Endothelial cell of umbilical vein (primary cell): ENCODE results near the gene JHY. TPM values are rescaled to one million over a fixed set of nuclear protein-coding genes. Genes with fewer than 3 reads are reported as not detected.

ENCODE experiments used
- BruUV-seq: library from RNA; stranded (reverse); fragments of 400-500 nt; replicated peaks from 2 replicates; lab custom pipeline; 2021; lab: Mats Ljungman, UMichigan
- CTCF ChIA-PET: fragments of 300-600, 350-600 bp; sonication (Branson Sonifier 250); formaldehyde crosslinking; loops from one replicate; lab custom pipeline; 2021; ENCODE audit warnings: antibody characterized with exemption, inconsistent platforms; lab: Charles Lee
- POLR2A ChIA-PET: fragments of 300-600, 350-600 bp; sonication (Branson Sonifier 250); formaldehyde crosslinking; loops from one replicate; lab custom pipeline; 2021; ENCODE audit warnings: antibody characterized with exemption, inconsistent platforms; lab: Charles Lee
- DNase-seq: peaks from one replicate; pipeline ENCODE4 v3.0.0-alpha.2; 2011; ENCODE audit warnings: low read depth, low spot score
- FAIRE-seq: peaks from 2 replicates; lab custom pipeline; 2011; peaks lifted over from hg19 to GRCh38; lab: Jason Lieb, UNC
- H2AFZ ChIP-seq: 2 replicates; pipeline ENCODE4 v1.6.0; 2012; ENCODE audit warnings: low read depth, low read length, control low read depth, inconsistent platforms
- H3K27ac ChIP-seq: 2 replicates; pipeline ENCODE4 v1.5.1; 2011; ENCODE audit warnings: low read depth, mild to moderate bottlenecking, control low read depth, low read length, moderate library complexity; ENCODE audit not compliant: insufficient read depth
- H3K27me3 ChIP-seq, 2 experiments: 2 replicates each; pipeline versions ENCODE4 v1.6.0 to v1.6.1; 2011; ENCODE audit warnings: low read length in 2 of 2, mixed read lengths in 1 of 2; ENCODE audit not compliant: control insufficient read depth in 2 of 2, insufficient read depth in 2 of 2
- H3K36me3 ChIP-seq, 2 experiments: 2 replicates in 1 of 2; 3 replicates in 1 of 2; pipeline ENCODE4 v1.5.1; 2011; ENCODE audit warnings: low read length in 2 of 2, mild to moderate bottlenecking in 1 of 2, moderate library complexity in 1 of 2; ENCODE audit not compliant: control insufficient read depth in 2 of 2, insufficient read depth in 2 of 2; ENCODE audit errors: extremely low read depth in 1 of 2
- H3K4me1 ChIP-seq: 3 replicates; pipeline ENCODE4 v1.5.1; 2011; ENCODE audit warnings: mild to moderate bottlenecking, low read length; ENCODE audit not compliant: control insufficient read depth, insufficient read depth; ENCODE audit errors: extremely low read depth
- H3K4me2 ChIP-seq: 2 replicates; pipeline ENCODE4 v1.6.1; 2011; ENCODE audit warnings: low read length, control low read depth, mixed read lengths; ENCODE audit not compliant: insufficient read depth
- H3K4me3 ChIP-seq, 3 experiments: fragments of 200-600 bp in 1 of 3; sonication (generic), shearing (Covaris generic) in 1 of 3; replicated peaks in 1 of 3; 2 replicates each; pipeline ENCODE4 v1.5.1; 2011 to 2016; ENCODE audit warnings: control low read depth in 3 of 3, low read length in 3 of 3, mild to moderate bottlenecking in 2 of 3, inconsistent platforms in 1 of 3, low read depth in 1 of 3, moderate library complexity in 1 of 3; ENCODE audit not compliant: insufficient read depth in 1 of 3
- H3K79me2 ChIP-seq: 2 replicates; pipeline ENCODE4 v1.6.0; 2012; ENCODE audit warnings: low read length, inconsistent platforms; ENCODE audit not compliant: control insufficient read depth, insufficient read depth
- H3K9ac ChIP-seq: replicated peaks from 2 replicates; pipeline ENCODE3; 2011; ENCODE audit warnings: low read length, control low read depth; ENCODE audit not compliant: insufficient read depth; ENCODE audit errors: extremely low read depth
- H3K9me1 ChIP-seq: replicated peaks from 3 replicates; pipeline ENCODE4 v1.6.0; 2011; ENCODE audit warnings: mild to moderate bottlenecking, low read length; ENCODE audit not compliant: control insufficient read depth, insufficient read depth; ENCODE audit errors: extremely low read depth
- H3K9me3 ChIP-seq: replicated peaks from 2 replicates; pipeline ENCODE4 v1.5.1; 2012; ENCODE audit warnings: low read length, inconsistent platforms; ENCODE audit not compliant: control insufficient read depth, insufficient read depth
- H4K20me1 ChIP-seq: replicated peaks from 2 replicates; pipeline ENCODE3; 2011; ENCODE audit warnings: mild to moderate bottlenecking, low read length; ENCODE audit not compliant: control insufficient read depth, insufficient read depth; ENCODE audit errors: extremely low read depth
- CTCF ChIP-seq, 2 donors: IDR thresholded peaks; 1 replicate in 1 of 2; 2 replicates in 1 of 2; pipeline ENCODE4 v1.5.1; 2011; ENCODE audit warnings: low read length in 2 of 2, mild to moderate bottlenecking in 2 of 2, moderate library complexity in 2 of 2, control low read depth in 1 of 2, inconsistent platforms in 1 of 2, low read depth in 1 of 2; ENCODE audit not compliant: insufficient read depth in 1 of 2; ENCODE audit errors: extremely low read depth in 1 of 2
- EZH2 ChIP-seq: IDR thresholded peaks from 2 replicates; pipeline ENCODE4 v1.6.1; 2012; ENCODE audit warnings: borderline replicate concordance, low read depth, mild to moderate bottlenecking, moderate library complexity, low read length, inconsistent platforms; ENCODE audit not compliant: severe bottlenecking
- FOS ChIP-seq: IDR thresholded peaks from 2 replicates; pipeline ENCODE4 v1.6.1; 2011; ENCODE audit warnings: mild to moderate bottlenecking, low read length, moderate library complexity, borderline replicate concordance; ENCODE audit not compliant: insufficient read depth
- GATA2 ChIP-seq: IDR thresholded peaks from 2 replicates; pipeline ENCODE4 v1.7.0; 2011; ENCODE audit warnings: low read depth, mild to moderate bottlenecking, moderate library complexity, mixed read lengths, low read length; ENCODE audit not compliant: insufficient read length, insufficient read depth
- JUN ChIP-seq: IDR thresholded peaks from 2 replicates; pipeline ENCODE4 v1.6.1; 2011; ENCODE audit warnings: borderline replicate concordance, low read depth; ENCODE audit not compliant: insufficient read length, insufficient read depth
- MAX ChIP-seq: IDR thresholded peaks from 2 replicates; pipeline ENCODE4 v1.6.1; 2011; ENCODE audit not compliant: insufficient read depth, insufficient read length
- MYC ChIP-seq: IDR thresholded peaks from one replicate; pipeline ENCODE4 v1.6.1; 2011; ENCODE audit warnings: mild to moderate bottlenecking, low read depth, low read length
- POLR2A ChIP-seq: IDR thresholded peaks from 2 replicates; pipeline ENCODE4 v1.6.1; 2012; ENCODE audit warnings: low read depth, mild to moderate bottlenecking, control low read depth, low read length
- POLR2AphosphoS5 ChIP-seq: IDR thresholded peaks from 2 replicates; pipeline ENCODE4 v1.6.1; 2012; ENCODE audit warnings: low read depth, mild to moderate bottlenecking, control low read depth, low read length, moderate library complexity; ENCODE audit not compliant: insufficient read depth
- dilution Hi-C: fragments of 300-500 bp; cut with MboI; formaldehyde crosslinking; loops from one replicate; pipeline ENCODE4 v1.15.0; 2019; ENCODE audit warnings: low sequenced_read_pairs; ENCODE audit not compliant: extremely low pct_ligation_motif_present
- intact Hi-C: fragments of 100-400 bp; cut with micrococcal nuclease; formaldehyde crosslinking; loops from one replicate; pipeline ENCODE4 v1.10.0; 2022
- polyA plus RNA-seq, 4 experiments: library from polyadenylated mRNA; depleted of rRNA in 3 of 4; stranded (reverse) in 3 of 4; unstranded in 1 of 4; fragments of >200 nt; gene quantifications; 2 replicates each; pipeline versions ENCODE4 v1.2.1 to v1.2.3, GENCODE V29; 2011 to 2012; ENCODE audit warnings: missing spikeins in 1 of 4
- total RNA-seq: library from RNA; stranded (reverse); gene quantifications from 2 replicates; pipeline ENCODE4 v1.2.3, GENCODE V29; 2021

Gene JHY
- total and polyA plus RNA-seq, 2 donors (not counting 3 experiments of a cell fraction or from before 2014, with no cell fraction given), result 1.8 to 3.9 TPM

- DNase-seq, result no peak
- CTCF ChIA-PET, result interaction anchor here (1.0 to 9.2 kb wide), 4 partner anchors 9 to 241 kb away, joined by 3 to 621 read pairs (median 8); no protein-coding TSS in a partner anchor
- Histone ChIP-seq H3K9me1 (no peaks in the 10 kb centered on the region), H3K36me3 (no peaks in the 10 kb centered on the region), H4K20me1 (no peaks in the 10 kb centered on the region), H3K27ac (no peak overlapping the region), H3K27me3 (peaks cover 0 to 2% of the 10 kb centered on the region in 2 experiments), H3K4me3 (no peak overlapping the region), H2AFZ (no peak overlapping the region), H3K9me3 (no peaks in the 10 kb centered on the region), H3K9ac (no peak overlapping the region), H3K4me2 (no peak overlapping the region), H3K4me1 (no peaks in the 10 kb centered on the region), H3K79me2 (no peaks in the 10 kb centered on the region)
- no TSS peak for BruUV-seq
- dilution Hi-C loops, result loop anchor here (10.0 kb wide), 1 partner anchor 155 kb away; no protein-coding TSS in a partner anchor
- intact Hi-C loops, result loop anchor here (10.0 kb wide), 1 partner anchor 555 kb away; no protein-coding TSS in a partner anchor
- no peak for FAIRE-seq
- POLR2A ChIA-PET, result no interaction called here
- TF ChIP-seq CTCF (IDR thresholded peaks at IDR 0.05; ENCODE audit: extremely low read depth in 1 of 2, insufficient read depth in 1 of 2, low read depth in 1 of 2, low read length in 2 of 2) (no peak), POLR2A (no peak), MYC (no peak), JUN (no peak), GATA2 (no peak), EZH2 (no peak), FOS (no peak), MAX (no peak), POLR2AphosphoS5 (no peak)
These were observed 12.9 kb upstream of the JHY start for GRCh38 chr11:122869622-122870021.
